Fibroblast of the aortic adventitia (primary cell): ENCODE results near the gene AURKAIP1. TPM values are rescaled to one million over a fixed set of nuclear protein-coding genes. Genes with fewer than 3 reads are reported as not detected.

ENCODE experiments used
- DNase-seq: peaks from one replicate; pipeline ENCODE4 v3.0.0-alpha.2; 2010; ENCODE audit warnings: low read depth
- H3K4me3 ChIP-seq: 2 replicates; pipeline ENCODE4 v1.5.1; 2011; ENCODE audit warnings: low read depth, mild to moderate bottlenecking, control low read depth, low read length, moderate library complexity
- CTCF ChIP-seq: IDR thresholded peaks from 2 replicates; pipeline ENCODE4 v1.5.1; 2011; ENCODE audit warnings: mild to moderate bottlenecking, low read length, control low read depth, inconsistent platforms; ENCODE audit not compliant: insufficient read depth
- total RNA-seq: library from RNA; depleted of rRNA; stranded (reverse); fragments of >200 nt; gene quantifications from 2 replicates; pipeline ENCODE4 v1.2.3, GENCODE V29; 2012; ENCODE audit warnings: low replicate concordance

Gene AURKAIP1
- total RNA-seq, 1 donor, result 71.1 TPM

- H3K4me3 ChIP-seq, result peak overlapping the region; percentile 88
- TF ChIP-seq CTCF, result no peak
- DNase-seq, result no peak
These were observed 20.4 kb downstream of the AURKAIP1 start for GRCh38 chr1:1354271-1355247.

- H3K4me3 ChIP-seq, result peak overlapping the region; percentile 13
- no peak for TF ChIP-seq CTCF
- no peak for DNase-seq
These were observed 21.4 kb downstream of the AURKAIP1 start for GRCh38 chr1:1353389-1354151.

- no peak for DNase-seq
- TF ChIP-seq CTCF, result no peak
- H3K4me3 ChIP-seq, result peak overlapping the region; percentile 10
These were observed 22.1 kb downstream of the AURKAIP1 start for GRCh38 chr1:1352786-1353388.

GRCh38 chr1:1351511-1352427, 23.2 kb downstream of the AURKAIP1 start:
- DNase-seq, result peak; percentile 62
- peak overlapping the region; percentile 40 for H3K4me3 ChIP-seq
- no peak for TF ChIP-seq CTCF

- TF ChIP-seq CTCF, result peak; percentile 57
- DNase-seq, result peak; percentile 72
- peak within 1 kb of the TSS; percentile 80 for H3K4me3 ChIP-seq
These were observed 25.6 kb downstream of the AURKAIP1 start, which contains the start of gene DVL1 for GRCh38 chr1:1349256-1350012. Gene DVL1, minus strand, starts transcription at chr1:1349418. Its CDS starts 353 bp downstream, at chr1:1349065.
